ENCODE results near the gene C8B. TPM values are rescaled to one million over a fixed set of nuclear protein-coding genes. Genes with fewer than 3 reads are reported as not detected.

The C8B gene
- total and polyA plus RNA-seq, 2 of the 13 experiments (the other 11 are each of a cell fraction or from before 2014, with no cell fraction given): 8.4 to 11.3 TPM

- TF ChIP-seq SNAPC4 (CRISPR knock-in tag; IDR thresholded peaks at IDR 0.05) (no peak), NFIB (CRISPR knock-in tag; IDR thresholded peaks at IDR 0.05; ENCODE audit: borderline replicate concordance) (no peak), SRF (IDR thresholded peaks at IDR 0.05; ENCODE audit: low read depth, low read length) (peak; percentile 41; the same call in 1 of the 2 replicates), MLX (CRISPR knock-in tag; IDR thresholded peaks at IDR 0.05) (no peak), ZNF318 (CRISPR knock-in tag; IDR thresholded peaks at IDR 0.05) (no peak), CSRNP1 (CRISPR knock-in tag; IDR thresholded peaks at IDR 0.05) (no peak), MXD1 (CRISPR knock-in tag; IDR thresholded peaks at IDR 0.05) (no peak), MEF2D (CRISPR knock-in tag; IDR thresholded peaks at IDR 0.05) (no peak), MAZ (IDR thresholded peaks at IDR 0.05; ENCODE audit: borderline replicate concordance, low read depth, low read length) (no peak), MAZ (CRISPR knock-in tag; IDR thresholded peaks at IDR 0.05; ENCODE audit: low read depth) (no peak), CCAR2 (optimal IDR thresholded peaks at IDR 0.05; ENCODE audit: low read depth, low read length) (no peak), MAFF (IDR thresholded peaks at IDR 0.05; ENCODE audit: low read depth, low read length) (no peak), MAFG (CRISPR knock-in tag; IDR thresholded peaks at IDR 0.05) (no peak)
These were observed 43.3 kb downstream of the C8B start (continued) for GRCh38 chr1:56922507-56922906.

Measured in HepG2 (cell line).